H9 (cell line): Measurements from ENCODE around the gene ANO10. TPM values are rescaled to one million over a fixed set of nuclear protein-coding genes. Genes with fewer than 3 reads are reported as not detected.

Experiments used
- DNase-seq: peaks from one replicate; pipeline ENCODE4 v3.0.0-alpha.2; 2017
- H2AFZ ChIP-seq: one replicate; pipeline ENCODE4 v1.6.1; 2013; ENCODE audit warnings: mild to moderate bottlenecking, low read length, control low read depth, moderate library complexity
- H2AK5ac ChIP-seq: 2 replicates; pipeline ENCODE4 v1.6.1; 2013; ENCODE audit warnings: low read length, control low read depth, mixed read lengths; ENCODE audit not compliant: insufficient read length
- H2BK120ac ChIP-seq: one replicate; pipeline ENCODE4 v1.6.1; 2013; ENCODE audit warnings: low read depth, mild to moderate bottlenecking, low read length, control low read depth, inconsistent platforms; ENCODE audit not compliant: poor library complexity, severe bottlenecking
- H2BK12ac ChIP-seq: 2 replicates; pipeline ENCODE4 v1.6.1; 2013; ENCODE audit warnings: low read length, control low read depth, mixed read lengths, low read depth; ENCODE audit not compliant: insufficient read length
- H2BK15ac ChIP-seq: 2 replicates; pipeline ENCODE4 v1.6.1; 2013; ENCODE audit warnings: low read depth, low read length, control low read depth
- H2BK20ac ChIP-seq: one replicate; pipeline ENCODE4 v1.6.1; 2013; ENCODE audit warnings: low read depth, mild to moderate bottlenecking, low read length, control low read depth, inconsistent platforms; ENCODE audit not compliant: poor library complexity, severe bottlenecking
- H2BK5ac ChIP-seq: 2 replicates; pipeline ENCODE4 v1.6.1; 2013; ENCODE audit warnings: low read length, control low read depth, mixed read lengths; ENCODE audit not compliant: insufficient read length
- H3K14ac ChIP-seq: 2 replicates; pipeline ENCODE4 v1.6.1; 2013; ENCODE audit warnings: low read length, control low read depth; ENCODE audit not compliant: insufficient read depth
- H3K18ac ChIP-seq: 2 replicates; pipeline ENCODE4 v1.6.1; 2013; ENCODE audit warnings: low read depth, mild to moderate bottlenecking, mixed read lengths, low read length, control low read depth; ENCODE audit not compliant: insufficient read length
- H3K23ac ChIP-seq: 2 replicates; pipeline ENCODE4 v1.6.1; 2013; ENCODE audit warnings: low read length, control low read depth, mixed read lengths, low read depth; ENCODE audit not compliant: insufficient read length
- H3K23me2 ChIP-seq: 2 replicates; pipeline ENCODE4 v1.6.1; 2013; ENCODE audit warnings: low read depth, mild to moderate bottlenecking, mixed read lengths, low read length, control low read depth; ENCODE audit not compliant: insufficient read length, poor library complexity, severe bottlenecking
- H3K27ac ChIP-seq: 2 replicates; pipeline ENCODE4 v1.5.1; 2013; ENCODE audit warnings: low read length, control low read depth, mixed read lengths, low read depth; ENCODE audit not compliant: insufficient read length
- H3K27me3 ChIP-seq: 2 replicates; pipeline ENCODE4 v1.6.1; 2013; ENCODE audit warnings: low read length, control low read depth, inconsistent platforms; ENCODE audit not compliant: insufficient read depth
- H3K4ac ChIP-seq: 2 replicates; pipeline ENCODE4 v1.6.1; 2013; ENCODE audit warnings: low read depth, mild to moderate bottlenecking, control low read depth, inconsistent platforms, low read length, moderate library complexity
- H3K4me1 ChIP-seq: 2 replicates; pipeline ENCODE4 v1.6.1; 2013; ENCODE audit warnings: low read length, control low read depth, inconsistent platforms; ENCODE audit not compliant: insufficient read depth
- H3K4me2 ChIP-seq: 2 replicates; pipeline ENCODE4 v1.6.1; 2013; ENCODE audit warnings: low read length, control low read depth, mixed read lengths; ENCODE audit not compliant: insufficient read length, insufficient read depth
- H3K56ac ChIP-seq: 2 replicates; pipeline ENCODE4 v1.6.1; 2013; ENCODE audit warnings: low read depth, mild to moderate bottlenecking, mixed read lengths, low read length, control low read depth; ENCODE audit not compliant: insufficient read length
- H3K79me1 ChIP-seq: 2 replicates; pipeline ENCODE4 v1.6.1; 2013; ENCODE audit warnings: low read depth, mild to moderate bottlenecking, moderate library complexity, low read length, control low read depth, inconsistent platforms; ENCODE audit not compliant: insufficient read depth, poor library complexity, severe bottlenecking
- H3K79me2 ChIP-seq: 2 replicates; pipeline ENCODE4 v1.6.1; 2013; ENCODE audit warnings: low read length, control low read depth, inconsistent platforms; ENCODE audit not compliant: insufficient read depth
- H3K9ac ChIP-seq: 2 replicates; pipeline ENCODE4 v1.6.1; 2013; ENCODE audit warnings: low read length, control low read depth, mixed read lengths; ENCODE audit not compliant: insufficient read length; ENCODE audit errors: extremely low read depth
- H3K9me3 ChIP-seq: one replicate; pipeline ENCODE4 v1.6.1; 2013; ENCODE audit warnings: low read depth, low read length, inconsistent platforms; ENCODE audit not compliant: control insufficient read depth
- H3T11ph ChIP-seq: one replicate; pipeline ENCODE4 v1.6.1; 2013; ENCODE audit warnings: mild to moderate bottlenecking, low read length, control low read depth, inconsistent platforms
- H4K20me1 ChIP-seq: one replicate; pipeline ENCODE4 v1.6.1; 2013; ENCODE audit not compliant: control insufficient read depth, insufficient read length, insufficient read depth
- H4K5ac ChIP-seq: 2 replicates; pipeline ENCODE4 v1.6.1; 2013; ENCODE audit warnings: low read depth, mild to moderate bottlenecking, mixed read lengths, low read length, control low read depth; ENCODE audit not compliant: insufficient read length
- H4K8ac ChIP-seq: replicated peaks from 2 replicates; pipeline ENCODE4 v1.6.1; 2013; ENCODE audit warnings: low read length, control low read depth, mixed read lengths, low read depth; ENCODE audit not compliant: insufficient read length
- H4K91ac ChIP-seq: 2 replicates; pipeline ENCODE4 v1.6.1; 2013; ENCODE audit warnings: low read depth, mild to moderate bottlenecking, moderate library complexity, mixed read lengths, low read length, control low read depth; ENCODE audit not compliant: insufficient read length
- H3K27ac Mint-ChIP-seq, 3 experiments: 2 replicates in 2 of 3; 3 replicates in 1 of 3; pipeline ENCODE4 v1.8.0; 2020 to 2021; ENCODE audit warnings: mixed read lengths in 3 of 3, mild to moderate bottlenecking in 1 of 3, moderate library complexity in 1 of 3
- H3K27me3 Mint-ChIP-seq: 2 replicates; pipeline ENCODE4 v1.8.0; 2021; ENCODE audit warnings: low read depth, mild to moderate bottlenecking, moderate library complexity, mixed read lengths
- H3K36me3 Mint-ChIP-seq, 3 experiments: 2 replicates in 2 of 3; 3 replicates in 1 of 3; pipeline ENCODE4 v1.8.0; 2020 to 2021; ENCODE audit warnings: low read depth in 3 of 3, mixed read lengths in 3 of 3; ENCODE audit not compliant: insufficient read depth in 1 of 3
- H3K4me1 Mint-ChIP-seq, 2 experiments: 2 replicates each; pipeline ENCODE4 v1.8.0; 2020; ENCODE audit warnings: mixed read lengths in 2 of 2
- H3K4me3 Mint-ChIP-seq, 2 experiments: 2 replicates in 1 of 2; 3 replicates in 1 of 2; pipeline ENCODE4 v1.8.0; 2020 to 2021; ENCODE audit warnings: mild to moderate bottlenecking in 2 of 2, mixed read lengths in 2 of 2, moderate library complexity in 1 of 2
- H3K9me3 Mint-ChIP-seq, 2 experiments: 2 replicates in 1 of 2; 3 replicates in 1 of 2; pipeline ENCODE4 v1.8.0; 2020; ENCODE audit warnings: mild to moderate bottlenecking in 2 of 2, mixed read lengths in 2 of 2, moderate library complexity in 1 of 2
- CTCF ChIP-seq: fragments of 200-600 bp; sonication (generic); conservative IDR thresholded peaks from 3 replicates; pipeline ENCODE4 v1.8.0; 2021; ENCODE audit warnings: antibody characterized with exemption, mild to moderate bottlenecking
- WGBS: extraction: QIAGEN DNeasy Blood & Tissue Kit; methylation state at CpG from one replicate; pipeline ENCODE4 v1.1.7; 2013; ENCODE audit warnings: missing lambda C conversion rate, low lambda C conversion rate, mixed read lengths; ENCODE audit not compliant: insufficient read length; ENCODE audit errors: extremely low coverage; 5-methylcytosine and 5-hydroxymethylcytosine counted together
- total RNA-seq: library from RNA; stranded (reverse); gene quantifications from 2 replicates; pipeline ENCODE4 v1.2.1, GENCODE V29; 2021

Gene ANO10
- total RNA-seq, 1 experiment from 2014 or later: 38.7 TPM

GRCh38 chr3:43366885-43367284 lies 254.9 kb downstream of the ANO10 start:
- Histone ChIP-seq H3K4me2 (no peak overlapping the region), H2AFZ (no peak overlapping the region), H3K9ac (no peak overlapping the region), H2AK5ac (no peak overlapping the region), H3K9me3 (no peaks in the 10 kb centered on the region), H4K91ac (no peak overlapping the region), H3K23me2 (no peaks in the 10 kb centered on the region), H3K4me1 (no peaks in the 10 kb centered on the region; the same call in 1 of the 2 replicates), H4K8ac (no peak overlapping the region), H3K27ac (no peak overlapping the region), H4K5ac (no peak overlapping the region), H3T11ph (no peak overlapping the region), H3K27me3 (no peaks in the 10 kb centered on the region), H2BK20ac (no peak overlapping the region), H3K14ac (no peak overlapping the region), H4K20me1 (no peaks in the 10 kb centered on the region), H2BK5ac (no peak overlapping the region), H3K79me2 (no peaks in the 10 kb centered on the region), H3K23ac (no peak overlapping the region), H3K79me1 (no peaks in the 10 kb centered on the region), H2BK12ac (no peak overlapping the region), H2BK15ac (no peak overlapping the region), H3K4ac (no peak overlapping the region), H2BK120ac (no peak overlapping the region), H3K56ac (no peak overlapping the region), H3K18ac (no peak overlapping the region)
- whole genome bisulfite sequencing: no CpG with 5 or more reads among the region's 9 CpGs
- Mint-ChIP-seq H3K4me1 (peaks cover 16 to 19% of the 10 kb centered on the region in 2 experiments), H3K9me3 (no peaks in the 10 kb centered on the region; a peak in 1 of 5 replicates), H3K27me3 (peaks cover 1% of the 10 kb centered on the region; the same call in 1 of the 2 replicates), H3K36me3 (peaks cover 8 to 29% (median 13%) of the 10 kb centered on the region in 3 experiments), H3K27ac (peak overlapping the region in 1 of 3 experiments; percentile 83; a peak in 1 of 7 replicates), H3K4me3 (no peak overlapping the region)
- no peak for TF ChIP-seq CTCF
- DNase-seq: no peak
